Activated T-cell treated with anti-CD3 and anti-CD28 coated beads, Interleukin-2, amount 50 U/mL, for 4 hours (primary cell): ENCODE data around the gene HDAC4. TPM values are rescaled to one million over a fixed set of nuclear protein-coding genes. Genes with fewer than 3 reads are reported as not detected.
A peak's percentile ranks its signal among the peaks of the same experiment; 100 is the strongest.

ENCODE experiments used
- ATAC-seq, 2 donors: fragments of 200-7000 bp; cut with Tn5 transposase; one replicate each; pipeline ENCODE4 v1.10.0; 2021
- DNase-seq: peaks from one replicate; pipeline ENCODE4 v3.0.0-alpha.2; 2020
- H3K27me3 Mint-ChIP-seq: one replicate; pipeline ENCODE4 v1.8.0; 2021; ENCODE audit warnings: low read depth, mixed read lengths
- H3K36me3 Mint-ChIP-seq: one replicate; pipeline ENCODE4 v1.8.0; 2022; ENCODE audit warnings: mixed read lengths; ENCODE audit not compliant: insufficient read depth
- H3K4me1 Mint-ChIP-seq: one replicate; pipeline ENCODE4 v1.8.0; 2021; ENCODE audit warnings: low read depth, mixed read lengths
- H3K4me3 Mint-ChIP-seq: one replicate; pipeline ENCODE4 v1.8.0; 2021; ENCODE audit warnings: mild to moderate bottlenecking, moderate library complexity, mixed read lengths
- H3K9me3 Mint-ChIP-seq: one replicate; pipeline ENCODE4 v1.8.0; 2021; ENCODE audit warnings: mixed read lengths
- total RNA-seq, 3 donors: library from RNA; stranded (reverse); gene quantifications; one replicate each; pipeline ENCODE4 v1.2.1, GENCODE V29; 2021

Gene HDAC4
- total RNA-seq, 3 donors from 2014 or later = 30.4 to 34.1 (median 31.9) TPM

DNA sequence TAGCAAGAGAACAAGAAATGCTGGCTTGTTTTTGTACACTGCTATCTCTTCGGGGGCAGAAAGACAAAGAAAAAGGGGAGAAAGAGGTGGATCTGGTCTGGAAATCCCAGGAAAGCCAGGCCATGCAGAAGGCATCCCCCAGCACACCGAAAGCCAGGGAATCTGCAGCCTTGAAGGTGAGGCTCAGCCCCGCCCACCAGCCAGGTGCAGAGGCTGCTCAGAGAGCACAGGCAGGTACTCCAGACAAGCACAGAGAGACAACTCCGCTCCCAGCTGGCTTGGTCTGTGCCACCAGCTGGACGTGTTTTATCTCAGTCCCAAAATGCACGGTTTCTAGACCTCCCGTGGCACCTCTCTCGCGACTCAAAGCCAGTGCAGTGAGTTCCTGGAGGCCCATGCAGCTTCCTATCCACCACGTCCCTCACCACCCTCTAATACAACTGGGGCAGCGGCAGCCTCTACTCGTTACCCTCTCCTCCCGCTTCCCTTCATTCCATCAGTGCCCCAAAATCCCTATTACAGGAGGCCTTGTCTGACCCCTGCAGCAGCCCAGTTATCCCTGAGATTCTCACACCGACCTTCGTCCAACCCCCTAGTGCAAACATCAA lies 62.8 kb downstream of the HDAC4 start:
- no peak for DNase-seq
- peaks cover 13% of the 10 kb centered on the region for H3K36me3 Mint-ChIP-seq

GRCh38 chr2:239337122-239337876 lies 63.5 kb downstream of the HDAC4 start:
- DNase-seq = no peak
- Mint-ChIP-seq H3K27me3 (no peaks in the 10 kb centered on the region), H3K36me3 (peaks cover 12% of the 10 kb centered on the region), H3K4me1 (peaks cover 30% of the 10 kb centered on the region), H3K4me3 (no peak overlapping the region), H3K9me3 (no peaks in the 10 kb centered on the region)
- ATAC-seq = no peak

More for the DNA sequence above, 62.8 kb downstream of the HDAC4 start:
- Mint-ChIP-seq H3K4me1 (peaks cover 29% of the 10 kb centered on the region), H3K9me3 (no peaks in the 10 kb centered on the region), H3K27me3 (no peaks in the 10 kb centered on the region), H3K4me3 (no peak overlapping the region)
- no peak for ATAC-seq

GRCh38 chr2:239331560-239331959 lies 69.3 kb downstream of the HDAC4 start:
- no peaks in the 10 kb centered on the region for H3K9me3 Mint-ChIP-seq
- DNase-seq (no peak), ATAC-seq (no peak)
- H3K27me3 Mint-ChIP-seq = no peaks in the 10 kb centered on the region
- peaks cover 39% of the 10 kb centered on the region for H3K4me1 Mint-ChIP-seq
- no peak overlapping the region for H3K4me3 Mint-ChIP-seq
- H3K36me3 Mint-ChIP-seq = peaks cover 5% of the 10 kb centered on the region

- H3K4me1 Mint-ChIP-seq = peaks cover 44% of the 10 kb centered on the region
- no peak overlapping the region for H3K4me3 Mint-ChIP-seq
- peaks cover 5% of the 10 kb centered on the region for H3K36me3 Mint-ChIP-seq
- H3K27me3 Mint-ChIP-seq = no peaks in the 10 kb centered on the region
- ATAC-seq (no peak), DNase-seq (no peak)
- H3K9me3 Mint-ChIP-seq = no peaks in the 10 kb centered on the region
Measured at GRCh38 chr2:239330836-239331235, 70.0 kb downstream of the HDAC4 start.

- H3K36me3 Mint-ChIP-seq = peaks cover 4% of the 10 kb centered on the region
- no peak overlapping the region for H3K4me3 Mint-ChIP-seq
- no peaks in the 10 kb centered on the region for H3K27me3 Mint-ChIP-seq
- H3K4me1 Mint-ChIP-seq = peaks cover 48% of the 10 kb centered on the region
- no peak for DNase-seq
- no peaks in the 10 kb centered on the region for H3K9me3 Mint-ChIP-seq
- no peak for ATAC-seq
Measured at GRCh38 chr2:239329972-239330572, 70.7 kb downstream of the HDAC4 start.

- DNase-seq = no peak
- no peak for ATAC-seq
- Mint-ChIP-seq H3K27me3 (no peaks in the 10 kb centered on the region), H3K9me3 (no peaks in the 10 kb centered on the region), H3K4me1 (peaks cover 53% of the 10 kb centered on the region), H3K36me3 (peaks cover 8% of the 10 kb centered on the region), H3K4me3 (no peak overlapping the region)
Measured at GRCh38 chr2:239329284-239329971, 71.4 kb downstream of the HDAC4 start.

DNA sequence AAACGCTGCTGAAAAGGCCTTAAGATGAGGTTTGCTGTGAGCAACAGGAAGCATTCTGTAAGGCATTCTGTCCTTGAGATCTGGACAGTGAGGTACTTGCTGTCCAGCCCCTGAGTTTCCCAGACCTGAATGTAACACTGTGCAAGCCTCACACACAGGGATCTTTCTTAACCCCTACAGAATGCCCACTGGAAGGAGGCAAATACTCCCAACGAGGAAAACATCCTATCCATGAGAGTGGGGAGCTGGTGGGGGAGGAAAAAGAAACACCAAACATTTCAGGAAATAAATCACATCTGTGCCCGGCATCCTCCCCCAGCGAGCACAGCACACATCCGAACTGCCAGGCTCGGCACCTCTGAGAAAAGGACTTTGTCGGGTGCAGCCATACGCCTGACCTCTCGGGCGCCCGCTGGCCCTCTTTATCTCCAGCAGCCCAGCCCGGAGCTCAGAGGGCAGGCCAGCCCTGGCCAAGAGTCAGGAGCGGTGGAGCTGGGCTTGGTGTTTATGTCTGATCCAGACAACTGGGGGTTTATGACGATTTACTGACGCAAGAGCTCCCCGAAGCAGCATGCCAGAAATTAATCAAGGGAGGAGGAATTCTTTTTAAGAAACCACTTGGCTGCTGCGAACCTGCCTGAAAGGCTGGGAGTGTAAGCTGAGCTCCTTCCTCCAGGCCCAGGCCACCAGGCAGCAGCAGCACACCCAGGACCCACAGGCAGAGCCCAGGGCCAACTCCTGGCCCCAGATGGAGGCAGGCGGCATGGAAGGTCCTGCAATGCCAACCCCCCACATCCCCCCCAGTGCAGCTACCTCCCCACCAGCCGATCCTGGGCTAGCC lies 72.2 kb downstream of the HDAC4 start:
- H3K36me3 Mint-ChIP-seq = peaks cover 8% of the 10 kb centered on the region

DNA sequence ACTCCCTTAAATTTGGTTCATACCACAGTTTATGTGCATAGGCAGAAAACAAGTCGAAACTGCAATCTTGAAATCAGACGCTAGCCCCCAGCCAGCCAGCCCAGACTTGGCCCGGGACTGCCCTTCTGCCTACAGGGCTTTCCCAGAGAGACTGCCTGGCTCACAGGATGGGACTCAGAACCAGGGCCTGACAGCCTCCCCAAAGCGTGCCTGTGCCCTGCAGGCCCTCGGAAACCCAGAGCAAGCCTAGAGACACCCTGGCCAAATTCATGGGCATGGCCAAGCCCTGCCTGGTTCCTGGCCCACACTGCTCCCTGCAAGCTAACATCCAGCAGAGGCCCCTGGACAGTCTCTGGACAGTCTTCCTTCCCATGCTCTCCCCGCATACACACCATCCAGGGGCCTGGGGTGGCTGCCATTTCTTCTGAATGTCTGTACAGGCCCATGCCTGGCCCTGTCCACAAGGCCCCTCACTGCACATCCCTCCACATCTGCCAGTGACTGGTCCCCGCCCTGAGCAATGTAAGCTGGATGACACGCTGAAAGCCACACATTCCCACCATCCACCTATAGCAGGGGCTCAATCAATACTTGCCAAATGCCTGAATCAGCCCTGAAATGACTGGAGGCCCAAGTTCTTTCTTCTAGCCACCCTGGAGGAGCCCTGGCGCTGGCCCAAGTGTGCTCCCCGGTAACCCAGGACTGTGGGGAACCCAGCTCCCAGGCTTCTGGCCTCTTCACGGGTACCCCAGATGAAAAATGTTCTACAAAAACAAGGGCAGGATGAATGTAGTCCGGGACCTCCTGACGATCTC lies 73.1 kb downstream of the HDAC4 start:
- ATAC-seq (no peak), DNase-seq (no peak)
- H3K27me3 Mint-ChIP-seq = no peaks in the 10 kb centered on the region
- H3K36me3 Mint-ChIP-seq = peaks cover 6% of the 10 kb centered on the region
- no peaks in the 10 kb centered on the region for H3K9me3 Mint-ChIP-seq
- H3K4me1 Mint-ChIP-seq = peaks cover 64% of the 10 kb centered on the region
- no peak overlapping the region for H3K4me3 Mint-ChIP-seq

More for the DNA sequence above, 72.2 kb downstream of the HDAC4 start:
- ATAC-seq (no peak), DNase-seq (no peak)
- H3K4me3 Mint-ChIP-seq = no peak overlapping the region
- H3K4me1 Mint-ChIP-seq = peaks cover 58% of the 10 kb centered on the region
- H3K27me3 Mint-ChIP-seq = no peaks in the 10 kb centered on the region
- H3K9me3 Mint-ChIP-seq = no peaks in the 10 kb centered on the region

DNA sequence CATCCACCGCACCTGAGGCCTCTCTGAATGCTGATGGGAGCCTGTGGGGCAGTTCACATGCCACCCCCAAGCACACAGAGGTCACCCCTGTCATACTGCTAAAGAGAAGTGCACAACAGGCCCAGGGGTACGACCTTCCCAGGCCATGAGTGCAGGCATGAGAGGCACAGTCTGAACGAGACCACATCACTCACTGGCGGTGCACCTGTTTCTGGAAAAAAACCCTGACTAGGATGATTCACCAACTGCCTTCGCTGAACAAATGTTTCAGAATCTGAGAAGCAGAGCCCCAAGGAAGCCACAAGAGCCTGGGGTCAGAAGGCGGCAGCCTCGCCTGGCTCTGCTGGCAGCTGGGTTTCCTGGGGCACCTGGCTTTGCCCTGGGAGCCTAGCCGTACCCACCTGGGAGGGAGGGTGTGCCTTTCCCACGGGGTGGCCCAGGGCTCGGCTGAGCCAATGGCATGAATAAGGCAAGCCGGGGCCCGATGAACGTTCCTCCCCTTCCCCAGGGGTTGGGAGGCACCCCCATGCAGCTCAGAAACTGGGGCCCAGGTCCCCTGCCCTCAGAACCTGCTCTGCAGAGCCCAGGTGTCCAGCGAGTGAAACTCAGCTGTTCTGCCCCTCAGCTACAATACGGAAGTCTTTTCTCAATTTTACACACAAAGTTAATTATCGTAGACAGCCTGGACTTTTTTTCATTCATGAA lies 73.8 kb downstream of the HDAC4 start:
- peaks cover 6% of the 10 kb centered on the region for H3K36me3 Mint-ChIP-seq
- DNase-seq (peak; percentile 69), ATAC-seq (peak; percentile 95)
- H3K9me3 Mint-ChIP-seq = no peaks in the 10 kb centered on the region
- peaks cover 70% of the 10 kb centered on the region for H3K4me1 Mint-ChIP-seq
- no peaks in the 10 kb centered on the region for H3K27me3 Mint-ChIP-seq
- H3K4me3 Mint-ChIP-seq = peak overlapping the region; percentile 35

- DNase-seq (no peak), ATAC-seq (no peak)
- H3K4me3 Mint-ChIP-seq = no peak overlapping the region
- peaks cover 74% of the 10 kb centered on the region for H3K4me1 Mint-ChIP-seq
- no peaks in the 10 kb centered on the region for H3K9me3 Mint-ChIP-seq
- peaks cover 6% of the 10 kb centered on the region for H3K36me3 Mint-ChIP-seq
- no peaks in the 10 kb centered on the region for H3K27me3 Mint-ChIP-seq
Measured at GRCh38 chr2:239324456-239324855, 76.4 kb downstream of the HDAC4 start.

GRCh38 chr2:239323447-239323846 lies 77.4 kb downstream of the HDAC4 start:
- H3K27me3 Mint-ChIP-seq = no peaks in the 10 kb centered on the region
- no peak overlapping the region for H3K4me3 Mint-ChIP-seq
- ATAC-seq = no peak
- H3K9me3 Mint-ChIP-seq = no peaks in the 10 kb centered on the region
- H3K4me1 Mint-ChIP-seq = peaks cover 79% of the 10 kb centered on the region
- DNase-seq = no peak
- peaks cover 6% of the 10 kb centered on the region for H3K36me3 Mint-ChIP-seq

DNA sequence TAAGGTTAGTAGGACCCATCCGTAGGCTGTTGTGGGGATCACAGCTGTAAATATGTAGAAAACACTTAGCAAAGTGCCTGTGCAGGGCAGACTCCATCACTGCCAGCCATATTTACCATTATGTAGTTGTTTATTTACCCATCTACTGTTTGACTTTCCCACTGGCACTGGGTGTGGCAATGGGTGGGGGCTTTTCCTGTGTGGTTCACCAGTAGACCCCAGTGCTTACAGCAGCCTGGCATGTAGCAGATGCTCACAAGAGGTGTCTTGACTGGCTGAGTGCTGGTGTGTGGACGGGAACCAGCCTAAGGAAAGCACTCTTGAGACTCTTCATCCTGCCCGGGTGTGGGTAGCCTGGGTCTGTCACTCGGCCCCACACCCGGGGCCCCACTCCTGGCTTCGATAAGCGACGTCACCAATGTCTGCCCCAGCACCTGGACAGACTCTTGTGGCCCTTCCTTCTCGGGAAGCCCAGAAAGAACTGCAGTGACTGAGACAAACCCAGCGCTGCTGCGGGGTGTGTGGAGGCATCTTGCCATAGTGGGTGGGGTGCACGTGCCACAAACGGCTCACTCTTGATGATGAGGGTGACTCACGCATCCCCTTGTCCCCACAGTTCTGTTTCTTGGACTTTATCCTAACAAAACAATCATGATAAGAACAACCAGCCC lies 78.3 kb downstream of the HDAC4 start:
- no peak overlapping the region for H3K4me3 Mint-ChIP-seq
- H3K9me3 Mint-ChIP-seq = no peaks in the 10 kb centered on the region
- ATAC-seq = no peak
- peak; percentile 34 for DNase-seq
- H3K36me3 Mint-ChIP-seq = peaks cover 9% of the 10 kb centered on the region
- peaks cover 76% of the 10 kb centered on the region for H3K4me1 Mint-ChIP-seq
- no peaks in the 10 kb centered on the region for H3K27me3 Mint-ChIP-seq
